ENCODE measurements around the gene AP1M1.

Gene AP1M1

DNA sequence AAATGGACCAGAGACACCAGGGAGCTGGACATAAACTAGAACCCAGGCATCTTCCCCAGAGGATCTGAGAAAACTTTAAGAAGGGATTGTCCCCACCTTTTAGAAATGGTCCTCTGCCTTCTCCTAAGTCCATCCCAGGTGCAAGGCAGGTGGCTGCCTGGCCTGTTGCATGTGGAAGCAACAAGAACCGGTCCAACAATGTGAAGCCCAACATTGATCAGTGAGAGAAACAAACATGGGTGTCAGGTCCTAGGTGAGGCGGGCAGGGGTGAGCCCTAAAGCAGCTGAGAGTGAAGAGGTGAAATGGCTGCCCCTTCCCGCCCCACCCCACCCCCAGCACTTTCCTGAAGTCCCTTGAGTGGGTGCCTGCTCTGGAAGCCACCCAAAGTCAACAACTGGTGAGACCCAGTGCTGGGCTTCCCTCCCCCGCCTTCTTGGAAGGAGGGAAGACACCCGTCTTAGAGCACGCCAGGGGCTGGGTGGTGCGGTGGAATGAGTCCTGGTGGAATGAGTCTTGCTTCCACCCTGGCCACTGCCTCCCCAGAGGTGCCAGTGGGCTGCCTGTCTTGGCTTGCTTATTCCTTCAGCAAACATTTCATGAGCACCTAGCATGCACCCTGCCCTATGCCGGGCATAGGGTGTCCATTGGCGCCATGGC is 1.7 kb downstream of the AP1M1 start:
- Histone ChIP-seq H3K9me3 (ENCODE audit: severe bottlenecking) (no peaks in the 10 kb centered on the region), H3K27me3 (ENCODE audit: insufficient read depth, poor library complexity, severe bottlenecking) (no peaks in the 10 kb centered on the region), H3K36me3 (ENCODE audit: low read depth) (peaks cover 18% of the 10 kb centered on the region), H3K4me1 (ENCODE audit: insufficient read depth, poor library complexity, severe bottlenecking) (peaks cover 9% of the 10 kb centered on the region), H3K4me3 (ENCODE audit: severe bottlenecking) (no peak overlapping the region), H3K27ac (ENCODE audit: poor library complexity, severe bottlenecking) (no peak overlapping the region)
- ATAC-seq (ENCODE audit: low read depth) (no peak), DNase-seq (ENCODE audit: low spot score) (no peak)
- TF ChIP-seq CTCF (IDR thresholded peaks at IDR 0.05; ENCODE audit: poor library complexity, severe bottlenecking), result no peak

DNA sequence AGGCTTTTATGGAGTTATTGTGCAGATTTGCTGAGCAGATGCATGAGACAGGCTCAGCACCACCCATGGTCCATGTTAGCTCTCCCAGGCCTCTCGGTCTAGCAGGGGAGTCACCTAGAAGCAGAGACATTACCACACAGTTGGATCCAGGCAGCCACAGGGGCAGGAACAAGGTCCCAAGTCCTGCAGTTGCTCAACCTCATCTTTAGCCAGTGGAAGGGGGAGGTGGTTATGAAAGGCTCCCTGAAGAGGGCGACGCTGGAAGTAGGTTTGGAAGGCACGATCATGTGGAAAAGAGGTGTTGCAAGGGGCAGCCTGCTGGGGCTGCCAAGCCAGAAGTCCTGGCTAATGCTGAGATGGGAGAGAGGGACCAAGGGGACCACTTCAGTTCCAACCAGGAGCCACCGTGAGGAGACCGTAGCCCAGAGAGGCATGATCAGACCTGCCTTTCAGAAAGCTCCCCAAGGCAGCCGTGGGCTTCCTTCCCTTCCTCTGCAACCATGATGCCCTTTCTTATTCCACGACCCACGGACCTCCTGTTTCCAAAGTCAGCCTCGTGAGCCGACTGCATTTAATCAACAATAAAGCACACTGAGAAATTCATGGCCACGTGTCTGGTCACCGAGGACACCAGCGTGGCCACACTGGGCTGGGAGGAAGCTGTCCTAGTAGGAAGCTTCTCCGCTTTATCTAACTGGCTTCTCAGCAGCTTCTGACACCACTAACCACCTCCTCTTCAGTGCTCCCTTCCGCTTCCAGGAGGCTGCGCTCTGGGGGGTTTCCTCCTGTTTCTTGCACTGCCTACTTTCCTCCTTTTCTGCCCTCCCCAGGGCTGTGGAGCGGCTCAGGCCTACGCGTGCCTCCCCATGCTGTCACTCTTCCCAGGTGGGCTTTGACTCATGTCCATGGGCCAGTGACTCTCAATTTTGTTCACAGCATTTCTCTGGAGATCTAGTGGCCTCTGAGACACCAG is 2.6 kb downstream of the AP1M1 start:
- H3K36me3 ChIP-seq (ENCODE audit: low read depth), result peaks cover 18% of the 10 kb centered on the region
- H3K4me3 ChIP-seq (ENCODE audit: severe bottlenecking), result no peak overlapping the region
- no peak for TF ChIP-seq CTCF (IDR thresholded peaks at IDR 0.05; ENCODE audit: poor library complexity, severe bottlenecking)
- no peak for DNase-seq (ENCODE audit: low spot score)
- no peak for ATAC-seq (ENCODE audit: low read depth)
- H3K27ac ChIP-seq (ENCODE audit: poor library complexity, severe bottlenecking), result no peak overlapping the region
- H3K4me1 ChIP-seq (ENCODE audit: insufficient read depth, poor library complexity, severe bottlenecking), result peaks cover 9% of the 10 kb centered on the region
- no peaks in the 10 kb centered on the region for H3K9me3 ChIP-seq (ENCODE audit: severe bottlenecking)
- H3K27me3 ChIP-seq (ENCODE audit: insufficient read depth, poor library complexity, severe bottlenecking), result no peaks in the 10 kb centered on the region

DNA sequence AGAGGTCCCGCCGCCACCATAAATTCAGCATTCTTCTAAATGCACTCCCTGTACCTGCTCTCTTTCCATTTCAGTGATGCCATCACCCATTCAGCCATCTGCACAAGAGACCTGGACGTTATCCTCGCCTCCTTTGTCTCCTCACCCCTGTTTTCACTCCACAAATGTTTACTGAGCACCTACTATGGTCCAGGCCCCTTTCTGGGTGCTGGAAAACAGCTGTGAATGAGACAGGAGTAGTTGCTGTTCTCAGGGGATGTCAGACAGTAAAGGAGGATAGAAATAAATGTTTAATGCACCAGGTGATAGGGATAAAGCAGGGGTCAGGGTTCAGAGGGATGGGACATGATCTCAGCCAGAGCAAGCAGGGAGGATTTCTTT is 3.3 kb downstream of the AP1M1 start:
- no peak for TF ChIP-seq CTCF (IDR thresholded peaks at IDR 0.05; ENCODE audit: poor library complexity, severe bottlenecking)
- Histone ChIP-seq H3K9me3 (ENCODE audit: severe bottlenecking) (no peaks in the 10 kb centered on the region), H3K27ac (ENCODE audit: poor library complexity, severe bottlenecking) (no peak overlapping the region), H3K4me3 (ENCODE audit: severe bottlenecking) (no peak overlapping the region), H3K27me3 (ENCODE audit: insufficient read depth, poor library complexity, severe bottlenecking) (no peaks in the 10 kb centered on the region), H3K36me3 (ENCODE audit: low read depth) (peaks cover 24% of the 10 kb centered on the region), H3K4me1 (ENCODE audit: insufficient read depth, poor library complexity, severe bottlenecking) (peaks cover 9% of the 10 kb centered on the region)
- ATAC-seq (ENCODE audit: low read depth) (no peak), DNase-seq (ENCODE audit: low spot score) (no peak)

DNA sequence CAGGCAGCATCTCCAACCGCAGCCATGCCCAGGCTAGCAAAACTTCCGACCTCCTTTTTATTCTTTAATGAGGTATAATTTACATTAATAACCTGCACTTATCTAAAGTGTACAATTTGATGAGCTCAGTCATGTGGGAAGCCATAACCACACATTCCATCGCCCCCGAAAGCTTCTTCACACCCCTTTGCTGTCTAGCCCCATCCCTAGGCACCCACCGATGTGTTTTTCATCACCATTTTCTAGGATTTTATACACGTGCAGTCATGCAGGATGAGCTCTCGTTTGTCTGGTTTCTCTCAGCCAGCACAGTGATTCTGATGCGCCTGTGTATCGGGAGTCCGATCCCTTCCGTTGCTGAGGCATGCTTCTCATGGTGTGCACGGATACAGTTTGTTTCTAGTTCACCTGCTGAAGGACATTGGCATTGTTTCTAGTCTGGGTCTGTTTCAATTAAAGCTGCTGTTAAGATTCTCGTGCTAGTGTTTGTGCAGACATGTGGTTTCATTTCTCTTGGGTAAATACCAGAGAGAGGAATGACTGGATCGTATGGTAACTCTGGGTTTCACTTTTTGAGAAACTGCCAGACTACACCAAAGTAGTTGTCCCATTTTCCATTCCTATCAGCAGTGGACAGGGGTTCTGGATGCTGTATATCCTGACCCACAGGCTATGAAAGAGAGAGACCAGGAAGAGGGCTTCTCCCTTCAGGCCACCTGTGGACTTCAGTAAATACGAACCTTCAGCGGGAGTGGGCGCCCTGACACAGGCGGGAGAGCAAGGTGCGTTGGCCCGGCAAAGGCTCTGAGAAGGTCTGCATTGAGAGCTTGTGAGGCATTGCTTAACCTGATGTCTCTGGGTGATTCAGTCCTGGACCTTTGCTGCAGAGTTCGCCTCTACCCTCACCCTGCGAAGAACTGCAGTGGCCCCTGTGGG is 4.9 kb downstream of the AP1M1 start:
- Histone ChIP-seq H3K27me3 (ENCODE audit: insufficient read depth, poor library complexity, severe bottlenecking) (no peaks in the 10 kb centered on the region), H3K4me1 (ENCODE audit: insufficient read depth, poor library complexity, severe bottlenecking) (no peaks in the 10 kb centered on the region), H3K27ac (ENCODE audit: poor library complexity, severe bottlenecking) (no peak overlapping the region), H3K4me3 (ENCODE audit: severe bottlenecking) (no peak overlapping the region), H3K36me3 (ENCODE audit: low read depth) (peaks cover 26% of the 10 kb centered on the region), H3K9me3 (ENCODE audit: severe bottlenecking) (no peaks in the 10 kb centered on the region)
- no peak for ATAC-seq (ENCODE audit: low read depth)
- no peak for DNase-seq (ENCODE audit: low spot score)
- TF ChIP-seq CTCF (IDR thresholded peaks at IDR 0.05; ENCODE audit: poor library complexity, severe bottlenecking), result no peak

Data from RWPE2 (cell line).